ENCODE data around the gene ATG13.

GRCh38 chr11:46628961-46629360 lies 11.6 kb downstream of the ATG13 start:
- TF ChIP-seq CTCF (IDR thresholded peaks at IDR 0.05) (no peak), POLR2A (IDR thresholded peaks at IDR 0.05) (no peak)

All from lower leg skin (tissue), 3 donors.